ENCODE measurements around the gene MTR. TPM values are rescaled to one million over a fixed set of nuclear protein-coding genes. Genes with fewer than 3 reads are reported as not detected.

MTR gene
- total and polyA plus RNA-seq, 9 of the 15 experiments (the other 6 are each of a cell fraction or from before 2014, with no cell fraction given): 3.4 to 44.3 (median 20.3) TPM

DNA sequence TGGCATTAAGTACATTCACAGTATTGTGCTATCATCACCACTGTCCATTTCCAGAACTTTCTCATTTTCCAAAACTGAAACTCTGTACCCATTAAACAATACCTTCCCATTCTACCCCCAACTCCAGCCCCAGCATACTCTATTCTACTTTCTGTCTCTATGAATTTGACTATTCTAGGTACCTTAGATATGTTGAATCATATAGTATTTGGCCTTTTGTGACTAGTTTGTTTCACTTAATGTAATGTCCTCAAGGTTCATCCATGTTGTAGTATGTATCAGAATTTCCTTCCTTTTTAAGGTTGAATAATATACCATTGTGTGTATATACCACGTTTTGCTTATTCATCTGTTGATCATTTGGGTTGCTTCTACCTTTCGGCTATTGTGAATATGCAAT, 11.5 kb downstream of the MTR start:
- no peak overlapping the region for H3K27ac ChIP-seq (ENCODE audit: extremely low read depth, low read depth, low read length)
- POLR2A ChIA-PET: interaction anchor here (0.9 to 2.9 kb wide), 3 partner anchors 12 to 118 kb away, joined by 3 to 13 read pairs (median 3); partner anchors contain the start of gene MTR

More for the DNA sequence above, 11.5 kb downstream of the MTR start:
- in situ Hi-C loops (cut with MboI) (no loop called here), intact Hi-C loops (cut with micrococcal nuclease) (no loop called here)
- no TSS peak for BruUV-seq (replicated peaks)
- Histone ChIP-seq H3K4me3 (no peak overlapping the region), H2AFZ (ENCODE audit: low read depth, low read length) (no peak overlapping the region), H3K79me2 (ENCODE audit: control insufficient read depth, insufficient read depth, low read length) (peaks cover 20% of the 10 kb centered on the region; the same call in 2 of the 3 replicates), H3K4me1 (replicated peaks in 1 of 2; ENCODE audit: control insufficient read depth in 2 of 2, insufficient read depth in 2 of 2, low read length in 2 of 2) (peaks cover 0 to 13% of the 10 kb centered on the region in 2 experiments; a peak in 2 of 5 replicates), H3K27me3 (ENCODE audit: control insufficient read depth in 2 of 2, insufficient read depth in 2 of 2, low read length in 2 of 2) (no peaks in the 10 kb centered on the region), H3K9ac (ENCODE audit: insufficient read depth in 1 of 2, low read depth in 2 of 2, low read length in 2 of 2) (no peak overlapping the region), H3K9me1 (ENCODE audit: control insufficient read depth, insufficient read depth, low read length) (no peaks in the 10 kb centered on the region), H4K20me1 (replicated peaks; ENCODE audit: control insufficient read depth, insufficient read depth, low read length) (no peaks in the 10 kb centered on the region), H3K36me3 (ENCODE audit: control insufficient read depth, insufficient read depth, low read length) (peaks cover 79% of the 10 kb centered on the region), H3K4me2 (ENCODE audit: insufficient read depth, low read length) (no peak overlapping the region), H3K9me3 (replicated peaks; ENCODE audit: control insufficient read depth, insufficient read depth, low read depth, low read length) (no peaks in the 10 kb centered on the region)
- FAIRE-seq (no peak), DNase-seq (ENCODE audit: extremely low read depth in 1 of 4, low spot score in 3 of 4) (no peak), ATAC-seq (no peak)
- CTCF ChIA-PET (ENCODE audit: low intra/inter-chr PET ratio): no interaction called here
- TF ChIP-seq, protein P1, sequence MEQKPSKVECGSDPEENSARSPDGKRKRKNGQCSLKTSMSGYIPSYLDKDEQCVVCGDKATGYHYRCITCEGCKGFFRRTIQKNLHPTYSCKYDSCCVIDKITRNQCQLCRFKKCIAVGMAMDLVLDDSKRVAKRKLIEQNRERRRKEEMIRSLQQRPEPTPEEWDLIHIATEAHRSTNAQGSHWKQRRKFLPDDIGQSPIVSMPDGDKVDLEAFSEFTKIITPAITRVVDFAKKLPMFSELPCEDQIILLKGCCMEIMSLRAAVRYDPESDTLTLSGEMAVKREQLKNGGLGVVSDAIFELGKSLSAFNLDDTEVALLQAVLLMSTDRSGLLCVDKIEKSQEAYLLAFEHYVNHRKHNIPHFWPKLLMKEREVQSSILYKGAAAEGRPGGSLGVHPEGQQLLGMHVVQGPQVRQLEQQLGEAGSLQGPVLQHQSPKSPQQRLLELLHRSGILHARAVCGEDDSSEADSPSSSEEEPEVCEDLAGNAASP (IDR thresholded peaks at IDR 0.05): no peak
- TF ChIP-seq KLF13 (tag; IDR thresholded peaks at IDR 0.05; ENCODE audit: borderline replicate concordance, low read depth): no peak
- TF ChIP-seq SIN3B (IDR thresholded peaks at IDR 0.05; ENCODE audit: low read depth): no peak
- TF ChIP-seq E2F3 (CRISPR knock-in tag; IDR thresholded peaks at IDR 0.05): no peak
- TF ChIP-seq, protein P2, sequence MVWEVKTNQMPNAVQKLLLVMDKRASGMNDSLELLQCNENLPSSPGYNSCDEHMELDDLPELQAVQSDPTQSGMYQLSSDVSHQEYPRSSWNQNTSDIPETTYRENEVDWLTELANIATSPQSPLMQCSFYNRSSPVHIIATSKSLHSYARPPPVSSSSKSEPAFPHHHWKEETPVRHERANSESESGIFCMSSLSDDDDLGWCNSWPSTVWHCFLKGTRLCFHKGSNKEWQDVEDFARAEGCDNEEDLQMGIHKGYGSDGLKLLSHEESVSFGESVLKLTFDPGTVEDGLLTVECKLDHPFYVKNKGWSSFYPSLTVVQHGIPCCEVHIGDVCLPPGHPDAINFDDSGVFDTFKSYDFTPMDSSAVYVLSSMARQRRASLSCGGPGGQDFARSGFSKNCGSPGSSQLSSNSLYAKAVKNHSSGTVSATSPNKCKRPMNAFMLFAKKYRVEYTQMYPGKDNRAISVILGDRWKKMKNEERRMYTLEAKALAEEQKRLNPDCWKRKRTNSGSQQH (CRISPR knock-in tag; IDR thresholded peaks at IDR 0.05): no peak
- TF ChIP-seq, protein P3, sequence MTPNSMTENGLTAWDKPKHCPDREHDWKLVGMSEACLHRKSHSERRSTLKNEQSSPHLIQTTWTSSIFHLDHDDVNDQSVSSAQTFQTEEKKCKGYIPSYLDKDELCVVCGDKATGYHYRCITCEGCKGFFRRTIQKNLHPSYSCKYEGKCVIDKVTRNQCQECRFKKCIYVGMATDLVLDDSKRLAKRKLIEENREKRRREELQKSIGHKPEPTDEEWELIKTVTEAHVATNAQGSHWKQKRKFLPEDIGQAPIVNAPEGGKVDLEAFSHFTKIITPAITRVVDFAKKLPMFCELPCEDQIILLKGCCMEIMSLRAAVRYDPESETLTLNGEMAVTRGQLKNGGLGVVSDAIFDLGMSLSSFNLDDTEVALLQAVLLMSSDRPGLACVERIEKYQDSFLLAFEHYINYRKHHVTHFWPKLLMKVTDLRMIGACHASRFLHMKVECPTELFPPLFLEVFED (CRISPR knock-in tag; conservative IDR thresholded peaks at IDR 0.05): no peak
- TF ChIP-seq PURB (CRISPR knock-in tag; IDR thresholded peaks at IDR 0.05; ENCODE audit: low read depth): no peak
- TF ChIP-seq, protein P4, sequence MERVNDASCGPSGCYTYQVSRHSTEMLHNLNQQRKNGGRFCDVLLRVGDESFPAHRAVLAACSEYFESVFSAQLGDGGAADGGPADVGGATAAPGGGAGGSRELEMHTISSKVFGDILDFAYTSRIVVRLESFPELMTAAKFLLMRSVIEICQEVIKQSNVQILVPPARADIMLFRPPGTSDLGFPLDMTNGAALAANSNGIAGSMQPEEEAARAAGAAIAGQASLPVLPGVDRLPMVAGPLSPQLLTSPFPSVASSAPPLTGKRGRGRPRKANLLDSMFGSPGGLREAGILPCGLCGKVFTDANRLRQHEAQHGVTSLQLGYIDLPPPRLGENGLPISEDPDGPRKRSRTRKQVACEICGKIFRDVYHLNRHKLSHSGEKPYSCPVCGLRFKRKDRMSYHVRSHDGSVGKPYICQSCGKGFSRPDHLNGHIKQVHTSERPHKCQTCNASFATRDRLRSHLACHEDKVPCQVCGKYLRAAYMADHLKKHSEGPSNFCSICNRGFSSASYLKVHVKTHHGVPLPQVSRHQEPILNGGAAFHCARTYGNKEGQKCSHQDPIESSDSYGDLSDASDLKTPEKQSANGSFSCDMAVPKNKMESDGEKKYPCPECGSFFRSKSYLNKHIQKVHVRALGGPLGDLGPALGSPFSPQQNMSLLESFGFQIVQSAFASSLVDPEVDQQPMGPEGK (CRISPR knock-in tag; IDR thresholded peaks at IDR 0.05; ENCODE audit: borderline replicate concordance): no peak
- TF ChIP-seq CHD2 (IDR thresholded peaks at IDR 0.05; ENCODE audit: low read depth, low read length): no peak
- TF ChIP-seq NR4A1 (CRISPR knock-in tag; IDR thresholded peaks at IDR 0.05): no peak
- no peak for TF ChIP-seq NR4A1 (tag; IDR thresholded peaks at IDR 0.05)
- no peak for TF ChIP-seq PHTF2 (CRISPR knock-in tag; IDR thresholded peaks at IDR 0.05)
- no peak for TF ChIP-seq HNRNPL (IDR thresholded peaks at IDR 0.05; ENCODE audit: low read depth, low read length)
- WGBS (ENCODE audit: insufficient coverage, low coverage, missing lambda C conversion rate): 64% methylated on average over 2 of the region's 2 CpGs

Measured in K562 (cell line).